ENCODE results near the gene ICAM2.
"Not testable (repeated sequence)": the region's sequence is repeated elsewhere in the genome, so short reads cannot be mapped to it uniquely, and the experiment has no call there.

ICAM2 gene

DNA sequence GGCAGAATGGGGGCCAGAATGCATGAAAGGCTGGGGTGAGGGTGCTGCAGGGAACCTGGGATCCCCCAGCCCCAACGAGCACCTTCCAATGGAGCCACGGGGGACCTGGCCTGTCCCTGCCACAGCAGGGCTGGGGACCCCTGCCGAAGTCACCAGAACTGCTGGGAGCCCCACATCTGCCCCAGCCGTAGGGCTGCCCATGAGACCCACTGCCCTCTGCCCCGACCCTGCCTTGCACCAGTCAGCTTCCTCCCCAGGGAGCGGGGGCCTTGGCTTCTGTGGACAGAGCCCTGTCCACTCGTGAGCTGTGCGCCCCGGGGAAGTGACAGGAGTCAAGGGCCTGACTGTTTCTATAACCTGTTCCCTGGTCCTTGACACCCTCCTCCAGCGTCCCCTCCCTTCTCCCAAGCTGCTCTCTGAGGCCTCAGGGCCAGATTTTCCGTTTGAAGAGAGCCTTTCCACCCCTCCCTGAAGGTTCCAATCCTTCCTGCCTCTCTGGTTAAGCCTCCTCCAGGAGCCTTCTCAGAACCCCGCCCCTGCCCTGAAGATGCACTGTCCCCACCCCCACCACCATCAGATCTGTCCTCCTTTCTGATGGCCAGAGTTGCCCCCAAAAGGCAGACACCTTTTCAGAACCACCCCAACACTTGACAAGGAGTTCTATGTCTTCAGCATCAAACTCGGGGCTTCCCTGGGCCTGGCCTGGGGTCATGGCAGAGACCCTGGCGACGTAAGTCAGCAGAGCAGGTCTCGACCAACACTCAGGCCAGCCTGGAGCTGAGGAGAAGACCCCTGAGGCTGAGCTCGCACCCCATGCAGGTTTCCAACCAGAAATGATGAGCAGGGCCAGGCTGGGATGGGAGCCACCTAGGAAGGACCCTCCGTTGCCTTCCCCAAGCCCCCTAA is 33.0 kb downstream of the ICAM2 start:
- Mint-ChIP-seq H3K4me1 (peaks cover 41% of the 10 kb centered on the region), H3K9me3 (peaks cover 6% of the 10 kb centered on the region), H3K27me3 (peaks cover 3% of the 10 kb centered on the region), H3K36me3 (ENCODE audit: low read depth) (no peaks in the 10 kb centered on the region), H3K4me3 (no peak overlapping the region), H3K27ac (no peak overlapping the region)
- DNase-seq (no peak), ATAC-seq (no peak)

- Mint-ChIP-seq H3K4me3 (no peak overlapping the region), H3K27me3 (peaks cover 3% of the 10 kb centered on the region)
- ATAC-seq: no peak
Observed at GRCh38 chr17:63986821-63987220, 33.6 kb downstream of the ICAM2 start.

DNA sequence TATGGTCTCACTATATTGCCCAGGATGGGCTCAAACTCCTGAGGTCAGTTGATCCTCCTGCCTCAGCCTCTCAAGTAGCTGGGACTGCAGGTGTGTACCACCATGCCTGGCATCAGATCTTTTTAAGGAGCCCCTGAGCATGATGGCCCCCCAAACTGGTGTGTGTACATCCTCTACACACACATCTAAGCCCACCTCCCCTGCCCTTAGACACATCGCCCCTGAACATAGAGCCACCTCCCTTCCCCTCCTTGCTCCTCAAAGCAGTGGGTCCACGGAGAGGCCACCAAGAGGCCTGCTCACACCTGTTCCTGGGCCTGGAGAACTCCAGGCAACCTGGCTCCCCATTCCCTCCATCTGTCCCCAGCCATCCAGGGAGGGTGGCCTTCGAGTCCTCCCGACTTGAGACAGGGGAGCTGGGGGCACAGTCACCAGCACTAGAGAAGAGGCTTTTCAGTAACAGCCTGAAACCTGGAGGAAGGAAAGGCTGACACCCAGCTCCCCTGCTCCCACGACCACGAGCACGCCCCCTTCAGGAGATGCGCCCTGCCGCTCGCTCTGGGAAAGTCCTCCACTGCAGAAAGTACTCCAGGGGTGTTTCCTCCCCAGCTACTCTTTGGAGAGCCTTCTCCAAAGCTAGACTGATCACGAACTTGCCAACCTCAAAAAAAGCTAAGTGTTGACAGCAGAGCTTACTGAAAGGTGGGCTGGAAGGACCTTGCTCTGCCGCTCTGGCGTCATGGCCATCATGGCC is 34.9 kb downstream of the ICAM2 start:
- peak overlapping the region; percentile 75 for H3K27ac Mint-ChIP-seq
- no peak overlapping the region for H3K4me3 Mint-ChIP-seq
- H3K4me1 Mint-ChIP-seq: peaks cover 33% of the 10 kb centered on the region
- H3K36me3 Mint-ChIP-seq (ENCODE audit: low read depth): peaks cover 4% of the 10 kb centered on the region
- H3K27me3 Mint-ChIP-seq: no peaks in the 10 kb centered on the region
- DNase-seq (peak; percentile 29), ATAC-seq (peak; percentile 22)
- H3K9me3 Mint-ChIP-seq: peaks cover 13% of the 10 kb centered on the region

More at GRCh38 chr17:63986821-63987220, 33.6 kb downstream of the ICAM2 start:
- no peak for DNase-seq
- Mint-ChIP-seq H3K4me1 (peaks cover 39% of the 10 kb centered on the region), H3K9me3 (peaks cover 10% of the 10 kb centered on the region), H3K27ac (peak overlapping the region; percentile 30), H3K36me3 (ENCODE audit: low read depth) (peaks cover 3% of the 10 kb centered on the region)

- peak; percentile 40 for DNase-seq
- peak overlapping the region; percentile 75 for H3K27ac Mint-ChIP-seq
- peaks cover 4% of the 10 kb centered on the region for H3K36me3 Mint-ChIP-seq (ENCODE audit: low read depth)
Observed at GRCh38 chr17:63984651-63985386, 35.6 kb downstream of the ICAM2 start.

DNA sequence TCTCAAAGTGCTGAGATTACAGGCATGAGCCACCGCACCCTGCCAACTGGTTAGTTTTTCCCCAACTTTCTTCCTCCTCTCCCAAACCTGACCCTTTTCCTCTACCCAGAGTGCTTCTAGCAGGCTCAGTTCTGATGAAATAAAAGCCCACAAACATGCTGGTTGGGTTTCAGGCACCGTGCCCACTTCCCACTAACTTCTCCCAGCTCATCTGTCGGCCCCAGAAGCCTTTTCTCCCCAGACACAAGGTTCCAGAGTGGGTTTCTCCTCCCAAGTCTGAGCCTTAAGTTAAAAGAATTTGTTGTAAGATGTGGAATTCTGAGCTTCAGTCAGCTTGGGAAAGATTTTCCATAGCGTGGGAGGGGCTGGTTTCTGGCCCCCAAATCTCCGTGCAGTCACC is 36.2 kb downstream of the ICAM2 start:
- peaks cover 4% of the 10 kb centered on the region for H3K36me3 Mint-ChIP-seq (ENCODE audit: low read depth)
- peaks cover 13% of the 10 kb centered on the region for H3K9me3 Mint-ChIP-seq
- H3K27me3 Mint-ChIP-seq: no peaks in the 10 kb centered on the region
- H3K27ac Mint-ChIP-seq: no peak overlapping the region
- DNase-seq: no peak
- H3K4me3 Mint-ChIP-seq: no peak overlapping the region
- H3K4me1 Mint-ChIP-seq: peaks cover 23% of the 10 kb centered on the region
- no peak for ATAC-seq

More at GRCh38 chr17:63984651-63985386, 35.6 kb downstream of the ICAM2 start:
- Mint-ChIP-seq H3K9me3 (peaks cover 13% of the 10 kb centered on the region), H3K27me3 (no peaks in the 10 kb centered on the region), H3K4me3 (no peak overlapping the region), H3K4me1 (peaks cover 26% of the 10 kb centered on the region)
- ATAC-seq: peak; percentile 93

DNA sequence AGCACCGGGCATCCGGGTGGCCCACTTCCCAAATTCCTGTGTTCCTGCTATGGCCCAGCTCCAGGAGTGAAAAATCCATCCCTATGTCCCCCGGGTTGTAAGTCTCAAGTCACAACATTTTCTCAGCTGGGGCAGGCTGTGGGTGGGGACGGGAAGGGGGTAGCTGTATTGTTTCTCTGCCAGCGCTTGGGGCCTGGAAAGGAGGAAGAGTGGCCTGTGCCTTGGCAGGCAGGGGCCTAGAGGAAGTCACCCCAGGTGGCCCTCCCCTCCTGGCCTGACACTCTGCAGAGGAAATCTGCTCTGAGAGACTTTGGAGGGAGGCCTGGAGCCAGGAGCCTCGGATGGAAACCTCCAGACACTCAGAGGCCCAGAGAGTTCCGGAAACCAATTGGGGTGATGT is 37.1 kb downstream of the ICAM2 start:
- Mint-ChIP-seq H3K36me3 (ENCODE audit: low read depth) (peaks cover 4% of the 10 kb centered on the region), H3K9me3 (peaks cover 13% of the 10 kb centered on the region), H3K27ac (no peak overlapping the region), H3K4me3 (no peak overlapping the region), H3K4me1 (peaks cover 23% of the 10 kb centered on the region), H3K27me3 (no peaks in the 10 kb centered on the region)
- ATAC-seq (no peak), DNase-seq (no peak)

GRCh38 chr17:63982641-63983040 is 37.8 kb downstream of the ICAM2 start:
- H3K27me3 Mint-ChIP-seq, ATAC-seq: not testable (repeated sequence)
- H3K4me1 Mint-ChIP-seq: peaks cover 23% of the 10 kb centered on the region

DNA sequence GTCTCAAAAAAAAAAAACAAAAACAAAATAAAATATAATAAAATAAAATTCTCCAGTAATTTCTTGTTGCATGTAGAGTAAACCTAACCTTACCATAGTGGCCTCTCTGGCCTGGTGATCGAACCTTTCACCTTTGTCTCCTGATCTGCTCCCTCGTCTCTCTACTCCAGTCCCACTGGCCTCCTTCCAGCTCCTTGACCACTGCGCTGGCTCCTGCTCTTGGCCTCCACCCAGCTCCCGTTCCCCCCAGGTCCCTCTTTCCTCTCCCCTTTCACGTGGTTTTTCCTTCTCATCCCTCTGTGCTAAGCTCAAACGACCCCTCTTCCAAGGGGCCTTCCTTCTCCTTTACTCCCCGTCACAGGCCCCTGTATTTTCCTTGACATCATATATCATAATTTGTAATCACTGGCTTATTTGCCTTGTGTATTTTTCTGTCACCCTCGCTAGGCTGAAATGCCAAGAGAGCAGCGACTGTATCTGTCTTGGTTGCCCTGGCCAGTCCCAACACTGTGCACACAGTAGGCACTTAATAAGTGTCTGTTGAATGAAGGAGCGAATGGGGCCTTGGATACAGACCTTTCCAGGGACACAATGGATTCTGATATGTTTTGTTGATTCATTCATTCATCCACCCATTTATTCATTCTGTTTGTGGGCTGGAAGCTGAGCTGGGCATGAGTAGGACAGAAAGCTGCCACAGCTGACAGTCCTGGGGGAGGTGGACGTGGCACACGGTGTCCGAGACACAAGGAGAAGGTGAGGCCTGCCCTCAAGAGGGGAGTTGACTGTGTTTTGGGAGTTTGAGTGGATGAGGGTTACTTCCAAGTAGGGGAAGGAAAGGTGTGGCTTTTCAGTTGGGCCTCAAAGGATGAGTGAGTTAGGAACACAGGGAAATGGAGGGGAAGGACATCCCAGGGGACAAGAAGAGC is 41.9 kb downstream of the ICAM2 start:
- H3K9me3 Mint-ChIP-seq: peaks cover 13% of the 10 kb centered on the region
- peaks cover 11% of the 10 kb centered on the region for H3K4me1 Mint-ChIP-seq
- ATAC-seq (no peak), DNase-seq (no peak)
- no peak overlapping the region for H3K27ac Mint-ChIP-seq
- no peaks in the 10 kb centered on the region for H3K27me3 Mint-ChIP-seq
- peaks cover 4% of the 10 kb centered on the region for H3K36me3 Mint-ChIP-seq (ENCODE audit: low read depth)
- H3K4me3 Mint-ChIP-seq: no peak overlapping the region

More at GRCh38 chr17:63982641-63983040, 37.8 kb downstream of the ICAM2 start:
- H3K4me3 Mint-ChIP-seq; H3K27ac Mint-ChIP-seq; DNase-seq; H3K36me3 Mint-ChIP-seq (ENCODE audit: low read depth): not testable (repeated sequence)
- peaks cover 13% of the 10 kb centered on the region for H3K9me3 Mint-ChIP-seq

- Mint-ChIP-seq H3K36me3 (ENCODE audit: low read depth) (no peaks in the 10 kb centered on the region), H3K4me3 (no peak overlapping the region), H3K27ac (no peak overlapping the region), H3K27me3 (no peaks in the 10 kb centered on the region), H3K9me3 (peaks cover 2% of the 10 kb centered on the region), H3K4me1 (peaks cover 11% of the 10 kb centered on the region)
- DNase-seq (no peak), ATAC-seq (no peak)
Observed at GRCh38 chr17:63976702-63977101, 43.7 kb downstream of the ICAM2 start.

DNA sequence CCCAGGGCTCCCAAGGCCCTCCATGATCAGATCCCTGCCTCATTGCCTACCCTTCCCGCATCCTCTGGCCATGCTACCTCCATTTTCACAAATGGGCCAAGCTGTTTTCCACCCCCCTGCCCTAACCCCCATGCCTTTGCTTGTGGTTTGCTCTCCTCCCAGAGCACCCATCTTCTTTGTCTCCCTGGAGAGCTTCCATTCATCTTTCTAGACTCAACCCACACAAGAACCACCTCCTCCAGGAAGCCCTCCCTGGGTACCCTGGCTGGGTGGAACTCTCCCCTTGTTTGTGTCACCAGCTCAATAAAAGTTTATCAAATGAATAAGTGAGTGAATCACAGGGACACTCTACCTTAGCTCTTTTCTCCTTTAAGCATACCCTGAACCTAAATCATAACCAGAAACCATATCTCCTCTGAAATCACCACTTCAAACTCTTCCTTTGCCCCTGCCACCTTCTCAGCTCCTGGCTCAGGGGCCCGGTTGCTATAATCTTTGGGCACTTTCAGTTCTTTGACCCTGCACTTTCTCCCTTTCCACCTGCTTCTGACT is 44.8 kb downstream of the ICAM2 start:
- DNase-seq (no peak), ATAC-seq (no peak)
- H3K4me3 Mint-ChIP-seq: no peak overlapping the region
- H3K9me3 Mint-ChIP-seq: no peaks in the 10 kb centered on the region
- peaks cover 11% of the 10 kb centered on the region for H3K4me1 Mint-ChIP-seq
- H3K27ac Mint-ChIP-seq: no peak overlapping the region
- H3K36me3 Mint-ChIP-seq (ENCODE audit: low read depth): no peaks in the 10 kb centered on the region
- no peaks in the 10 kb centered on the region for H3K27me3 Mint-ChIP-seq

DNA sequence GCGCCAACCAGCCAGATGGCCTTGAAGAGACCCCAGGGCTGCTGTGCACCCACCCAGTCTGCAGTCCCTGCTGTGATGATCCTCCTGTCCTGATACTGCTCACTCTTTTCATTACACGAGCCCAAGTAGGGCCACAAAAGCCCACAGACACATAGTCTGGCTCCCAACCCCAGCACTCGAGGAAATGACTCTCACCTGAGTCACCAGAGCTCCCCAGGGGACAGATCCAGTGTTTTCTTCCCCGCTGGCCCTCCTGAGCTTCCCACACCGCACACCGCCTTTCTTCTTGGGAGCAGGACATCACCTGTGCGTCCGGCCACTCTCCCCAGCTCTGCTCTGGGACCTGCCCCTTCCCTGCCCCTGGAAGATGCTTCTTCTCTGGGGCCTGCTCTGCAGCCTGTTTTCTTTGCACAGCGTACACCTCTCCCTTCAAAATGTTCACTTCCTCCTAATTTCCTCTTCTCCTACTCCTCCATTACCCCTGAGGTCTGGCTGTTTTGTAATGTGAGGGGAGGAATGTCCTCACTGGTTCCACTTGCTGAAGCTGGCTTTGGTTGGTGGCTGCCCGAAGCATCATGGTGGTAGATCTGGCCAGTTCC is 45.7 kb downstream of the ICAM2 start:
- peak; percentile 42 for ATAC-seq
- no peak overlapping the region for H3K27ac Mint-ChIP-seq
- H3K27me3 Mint-ChIP-seq: no peaks in the 10 kb centered on the region
- no peak for DNase-seq
- peaks cover 11% of the 10 kb centered on the region for H3K4me1 Mint-ChIP-seq
- H3K9me3 Mint-ChIP-seq: no peaks in the 10 kb centered on the region
- no peaks in the 10 kb centered on the region for H3K36me3 Mint-ChIP-seq (ENCODE audit: low read depth)
- no peak overlapping the region for H3K4me3 Mint-ChIP-seq

GRCh38 chr17:63973930-63974593 is 46.4 kb downstream of the ICAM2 start:
- ATAC-seq (peak; percentile 22), DNase-seq (no peak)
- Mint-ChIP-seq H3K36me3 (ENCODE audit: low read depth) (no peaks in the 10 kb centered on the region), H3K27me3 (no peaks in the 10 kb centered on the region), H3K4me3 (no peak overlapping the region), H3K4me1 (peaks cover 11% of the 10 kb centered on the region), H3K27ac (no peak overlapping the region), H3K9me3 (no peaks in the 10 kb centered on the region)

GRCh38 chr17:63973247-63973646 is 47.2 kb downstream of the ICAM2 start:
- H3K27ac Mint-ChIP-seq: peak overlapping the region; percentile 1
- ATAC-seq (no peak), DNase-seq (no peak)
- H3K36me3 Mint-ChIP-seq (ENCODE audit: low read depth): no peaks in the 10 kb centered on the region
- peaks cover 14% of the 10 kb centered on the region for H3K4me1 Mint-ChIP-seq
- H3K4me3 Mint-ChIP-seq: no peak overlapping the region
- H3K27me3 Mint-ChIP-seq: no peaks in the 10 kb centered on the region
- H3K9me3 Mint-ChIP-seq: no peaks in the 10 kb centered on the region
